Suprapubic skin (tissue), 4 donors: ENCODE results near the gene GXYLT2. TPM values are rescaled to one million over a fixed set of nuclear protein-coding genes. Genes with fewer than 3 reads are reported as not detected.

Experiments
- DNase-seq, 2 donors: peaks; one replicate each; pipeline ENCODE4 v3.0.0-alpha.2; 2019; ENCODE audit warnings: low spot score in 2 of 2
- H3K27ac ChIP-seq: fragments of 200-600 bp; sonication (generic); one replicate; pipeline ENCODE4 v1.5.1; 2019
- H3K27me3 ChIP-seq: fragments of 200-600 bp; sonication (generic); one replicate; pipeline ENCODE4 v1.5.1; 2019
- H3K36me3 ChIP-seq: fragments of 200-600 bp; sonication (generic); one replicate; pipeline ENCODE4 v1.5.1; 2019
- H3K4me1 ChIP-seq: fragments of 200-600 bp; sonication (generic); one replicate; pipeline ENCODE4 v1.5.1; 2019
- H3K4me3 ChIP-seq: fragments of 200-600 bp; sonication (generic); one replicate; pipeline ENCODE4 v1.5.1; 2019; ENCODE audit warnings: mild to moderate bottlenecking
- H3K9me3 ChIP-seq: fragments of 200-600 bp; sonication (generic); one replicate; pipeline ENCODE4 v1.5.1; 2019
- CTCF ChIP-seq, 2 donors: fragments of 200-600 bp in 1 of 2; fragments of 450-650 bp in 1 of 2; sonication (generic) in 1 of 2; IDR thresholded peaks; one replicate each; pipeline ENCODE4 v1.5.1; 2016 to 2019; ENCODE audit warnings: antibody characterized with exemption in 2 of 2, mild to moderate bottlenecking in 1 of 2, moderate library complexity in 1 of 2
- EP300 ChIP-seq: sonication (generic); formaldehyde crosslinking; IDR thresholded peaks from one replicate; pipeline ENCODE4 v1.6.1; 2017; ENCODE audit warnings: antibody characterized with exemption
- POLR2A ChIP-seq, 2 donors: fragments of 450-650 bp; IDR thresholded peaks; one replicate each; pipeline ENCODE4 v1.6.1; 2017; ENCODE audit warnings: antibody characterized with exemption in 2 of 2, mild to moderate bottlenecking in 2 of 2, moderate library complexity in 2 of 2
- POLR2AphosphoS5 ChIP-seq, 3 donors: sonication (generic); formaldehyde crosslinking; IDR thresholded peaks; one replicate each; pipeline ENCODE4 v1.6.1; 2017; ENCODE audit warnings: antibody characterized with exemption in 3 of 3
- WGBS: methylation state at CpG from one replicate; pipeline ENCODE4 v1.1.5; 2018; 5-methylcytosine and 5-hydroxymethylcytosine counted together
- total RNA-seq, 4 donors: library from RNA; depleted of rRNA; stranded (reverse); fragments of >200 nt; gene quantifications; one replicate each; pipeline ENCODE4 v1.1.0, GENCODE V29; 2016

Gene GXYLT2
- total RNA-seq, 4 donors from 2014 or later: 0.72 to 18.6 (median 2.1) TPM

GRCh38 chr3:72847751-72848702 is 39.8 kb upstream of the GXYLT2 start, which contains the start of gene SHQ1:
Gene SHQ1 (minus strand): TSS chr3:72848445. CDS start chr3:72848340, 105 bp downstream.
- Histone ChIP-seq H3K27me3 (peaks cover under 1% of the 10 kb centered on the region), H3K4me3 (peak within 1 kb of the TSS; percentile 90), H3K27ac (peak within 1 kb of the TSS; percentile 83), H3K36me3 (no peaks in the 10 kb centered on the region), H3K4me1 (peaks cover 27% of the 10 kb centered on the region), H3K9me3 (no peaks in the 10 kb centered on the region)
- peak; percentile 97 for DNase-seq
- under 1% methylated on average over 62 of the region's 86 CpGs for WGBS
- TF ChIP-seq CTCF (IDR thresholded peaks at IDR 0.05) (no peak), POLR2A (IDR thresholded peaks at IDR 0.05) (no peak), POLR2AphosphoS5 (IDR thresholded peaks at IDR 0.05) (peak in 2 of 3 donors; percentile 60 to 75)

GRCh38 chr3:72848703-72849081 is 39.2 kb upstream of the GXYLT2 start:
- under 1% methylated on average over 11 of the region's 11 CpGs for WGBS
- no peak for DNase-seq
- H3K27ac ChIP-seq: no peak overlapping the region

GRCh38 chr3:72855001-72855400 is 32.8 kb upstream of the GXYLT2 start:
- Histone ChIP-seq H3K27ac (no peak overlapping the region), H3K4me1 (no peaks in the 10 kb centered on the region), H3K36me3 (no peaks in the 10 kb centered on the region), H3K27me3 (peaks cover 2% of the 10 kb centered on the region), H3K4me3 (no peak overlapping the region), H3K9me3 (no peaks in the 10 kb centered on the region)
- TF ChIP-seq POLR2AphosphoS5 (IDR thresholded peaks at IDR 0.05) (no peak), POLR2A (IDR thresholded peaks at IDR 0.05) (no peak), CTCF (IDR thresholded peaks at IDR 0.05) (no peak), EP300 (no peak)
- WGBS: 46% methylated on average over 7 of the region's 7 CpGs
- no peak for DNase-seq

More at GRCh38 chr3:72848703-72849081, 39.2 kb upstream of the GXYLT2 start:
- H3K4me3 ChIP-seq: peak overlapping the region; percentile 90
- H3K4me1 ChIP-seq: peaks cover 27% of the 10 kb centered on the region
- no peaks in the 10 kb centered on the region for H3K9me3 ChIP-seq
- H3K27me3 ChIP-seq: peaks cover 2% of the 10 kb centered on the region
- no peaks in the 10 kb centered on the region for H3K36me3 ChIP-seq
- TF ChIP-seq EP300 (no peak), POLR2A (IDR thresholded peaks at IDR 0.05) (no peak), CTCF (IDR thresholded peaks at IDR 0.05) (no peak), POLR2AphosphoS5 (IDR thresholded peaks at IDR 0.05) (no peak)

- WGBS: 93% methylated on average over 5 of the region's 5 CpGs
- no peak for DNase-seq
- Histone ChIP-seq H3K27me3 (no peaks in the 10 kb centered on the region), H3K27ac (no peak overlapping the region), H3K9me3 (no peaks in the 10 kb centered on the region), H3K4me3 (no peak overlapping the region), H3K36me3 (no peaks in the 10 kb centered on the region), H3K4me1 (no peaks in the 10 kb centered on the region)
- no peak for TF ChIP-seq POLR2AphosphoS5 (IDR thresholded peaks at IDR 0.05)
- no peak for TF ChIP-seq EP300
These were observed 27.8 kb upstream of the GXYLT2 start for GRCh38 chr3:72860053-72860452.

GRCh38 chr3:72860846-72861245 is 27.0 kb upstream of the GXYLT2 start:
- no peaks in the 10 kb centered on the region for H3K36me3 ChIP-seq
- H3K4me1 ChIP-seq: no peaks in the 10 kb centered on the region
- 85% methylated on average over 1 of the region's 1 CpG for WGBS
- no peak for TF ChIP-seq EP300
- no peak for TF ChIP-seq POLR2AphosphoS5 (IDR thresholded peaks at IDR 0.05)
- no peak for TF ChIP-seq POLR2A (IDR thresholded peaks at IDR 0.05)
- TF ChIP-seq CTCF (IDR thresholded peaks at IDR 0.05): no peak
- no peak overlapping the region for H3K27ac ChIP-seq
- DNase-seq: no peak
- no peak overlapping the region for H3K4me3 ChIP-seq
- H3K27me3 ChIP-seq: no peaks in the 10 kb centered on the region
- no peaks in the 10 kb centered on the region for H3K9me3 ChIP-seq
